GM21367 (cell line): Measurements from ENCODE around the gene CD200R1.
A peak's percentile ranks its signal among the peaks of the same experiment; 100 is the strongest.

Source experiments
- ATAC-seq: cut with Tn5 transposase; IDR thresholded peaks from one replicate; pipeline ENCODE4 v1.9.1; 2021; ENCODE audit not compliant: unreplicated experiment

The CD200R1 gene

DNA sequence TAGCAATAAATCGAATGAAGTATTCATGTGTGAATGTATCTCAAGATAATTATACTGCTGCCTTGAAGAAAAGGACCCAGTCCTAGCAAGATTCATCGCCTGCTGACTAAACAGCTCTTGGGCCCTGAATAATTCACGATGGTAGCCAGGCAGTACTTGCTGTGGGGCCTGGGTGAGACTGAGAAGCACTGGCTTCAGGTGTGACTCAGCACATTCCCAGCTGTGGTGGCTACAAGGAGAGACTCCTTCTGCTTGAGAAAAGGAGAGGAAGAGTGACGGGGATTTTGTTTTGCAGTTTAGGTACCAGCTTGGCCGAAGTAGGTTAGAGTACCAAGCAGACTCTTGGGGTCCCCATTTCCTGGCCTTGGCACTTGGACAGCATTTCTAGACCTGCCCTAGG, 80.6 kb downstream of the CD200R1 start:
- no peak for ATAC-seq

DNA sequence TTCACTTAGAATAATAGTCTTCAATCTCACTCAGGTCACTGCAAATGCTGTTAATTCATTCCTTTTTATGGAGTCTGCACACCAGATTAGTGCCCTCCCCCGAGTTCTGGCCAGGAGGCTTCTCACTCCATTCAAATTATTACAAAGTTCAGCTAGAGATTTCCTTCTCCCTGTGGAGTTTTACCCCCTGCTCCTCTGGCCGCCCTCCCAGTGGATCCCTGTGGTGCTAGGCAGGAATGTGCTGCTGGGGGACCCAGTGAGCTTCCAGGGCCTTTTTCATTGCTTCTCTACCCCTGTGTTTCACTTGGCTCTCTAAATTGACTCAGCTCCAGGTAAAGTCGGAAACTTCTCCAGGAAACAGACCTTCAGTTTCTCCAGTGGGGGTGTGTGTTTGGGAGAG, 85.5 kb downstream of the CD200R1 start:
- no peak for ATAC-seq

DNA sequence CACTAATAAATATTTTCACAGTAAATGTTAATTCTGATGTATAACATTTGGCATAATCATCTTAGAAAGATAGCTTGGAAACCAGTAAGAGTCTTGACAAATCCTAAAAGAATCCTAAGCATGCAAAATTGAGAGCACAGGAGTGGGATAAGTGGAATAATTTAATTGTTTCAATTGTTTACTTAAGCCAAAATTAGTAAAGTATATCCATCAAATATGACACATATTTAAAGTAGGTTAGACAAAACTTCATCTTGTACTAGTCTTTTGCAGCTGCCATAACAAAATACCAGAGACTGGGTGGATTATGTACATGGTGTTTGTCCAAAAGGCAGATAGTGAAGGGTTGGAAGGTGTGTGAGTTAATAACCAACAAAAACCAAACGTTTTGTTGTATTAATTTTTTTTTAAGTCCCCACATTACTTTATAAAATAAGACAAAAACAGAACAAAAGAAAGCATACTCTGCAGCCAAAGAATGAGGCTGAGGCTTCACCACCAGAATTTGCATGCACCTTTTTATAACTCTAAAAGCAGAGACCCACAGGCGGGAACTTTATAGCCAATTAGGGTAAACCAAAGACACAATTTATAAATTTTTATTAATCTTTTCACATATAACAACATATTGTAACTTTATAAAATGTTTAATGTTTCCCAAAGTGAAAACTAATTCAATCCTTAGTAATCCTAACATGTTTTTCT, 86.4 kb downstream of the CD200R1 start:
- no peak for ATAC-seq

DNA sequence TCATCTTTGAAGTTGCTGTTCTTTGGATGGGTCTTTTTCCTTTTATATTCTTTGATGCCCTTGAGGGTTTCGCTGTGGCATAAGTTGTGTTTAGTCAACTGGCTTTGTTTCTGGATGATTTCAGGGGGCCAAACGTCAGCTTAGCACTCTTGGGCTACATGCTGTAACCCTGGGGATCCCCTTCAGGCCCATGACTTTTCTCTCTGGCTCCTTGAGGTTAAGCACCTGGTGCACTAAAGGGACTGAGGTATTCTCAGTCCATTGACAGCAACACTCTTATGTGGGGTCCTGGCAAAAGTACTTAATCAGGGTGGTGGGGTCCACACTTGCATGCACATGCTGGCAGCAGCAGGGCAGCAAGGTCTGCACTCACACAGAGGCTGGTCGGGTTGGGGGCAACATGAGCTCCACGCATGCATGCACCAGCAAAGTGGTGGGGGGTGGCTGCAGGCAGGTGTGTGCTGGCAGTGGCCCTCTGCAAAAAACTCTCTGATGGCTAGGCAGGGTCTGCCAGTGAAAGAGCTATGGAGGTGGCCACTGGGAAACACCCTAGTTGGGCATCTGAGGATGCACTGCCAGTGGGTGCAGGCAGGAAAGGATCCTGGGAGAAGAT, 90.1 kb downstream of the CD200R1 start:
- ATAC-seq: no peak

DNA sequence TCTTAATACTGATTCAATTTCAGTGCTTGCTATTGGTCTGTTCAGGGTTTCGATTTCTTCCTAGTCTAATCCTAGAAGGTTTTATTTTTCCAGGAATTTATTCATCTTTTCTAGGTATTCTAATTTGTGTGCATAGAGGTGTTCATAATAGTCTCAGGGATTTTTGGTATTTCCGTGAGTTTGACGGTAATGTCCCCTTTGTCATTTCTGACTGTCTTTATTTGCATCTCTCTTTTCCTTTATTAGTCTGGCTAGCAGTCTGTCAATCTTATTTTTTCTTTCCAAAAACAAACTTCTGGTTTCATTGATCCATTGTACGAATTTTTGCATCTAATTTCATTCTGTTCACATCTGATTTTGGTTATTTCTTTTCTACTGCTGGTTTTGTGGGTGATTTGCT, 93.0 kb downstream of the CD200R1 start:
- no peak for ATAC-seq

DNA sequence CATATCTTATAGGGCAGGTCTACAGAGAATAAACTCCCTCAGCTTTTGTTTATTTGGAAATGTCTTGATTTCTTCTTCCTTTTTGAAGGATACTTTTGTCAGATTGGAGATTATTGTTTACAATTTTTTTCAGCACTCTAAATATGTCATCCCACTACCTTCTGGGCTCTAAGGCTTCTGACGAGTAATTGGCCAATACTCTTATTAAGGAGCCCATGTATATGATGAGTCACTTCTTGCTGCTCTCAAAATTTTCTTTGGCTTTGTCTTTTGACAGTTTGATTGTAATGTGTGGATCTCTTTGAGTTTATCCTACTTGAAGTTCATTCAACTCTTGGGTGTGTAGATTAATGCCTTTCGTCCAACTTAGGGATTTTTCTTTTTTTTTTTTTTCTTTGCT, 99.3 kb downstream of the CD200R1 start:
- ATAC-seq: no peak

DNA sequence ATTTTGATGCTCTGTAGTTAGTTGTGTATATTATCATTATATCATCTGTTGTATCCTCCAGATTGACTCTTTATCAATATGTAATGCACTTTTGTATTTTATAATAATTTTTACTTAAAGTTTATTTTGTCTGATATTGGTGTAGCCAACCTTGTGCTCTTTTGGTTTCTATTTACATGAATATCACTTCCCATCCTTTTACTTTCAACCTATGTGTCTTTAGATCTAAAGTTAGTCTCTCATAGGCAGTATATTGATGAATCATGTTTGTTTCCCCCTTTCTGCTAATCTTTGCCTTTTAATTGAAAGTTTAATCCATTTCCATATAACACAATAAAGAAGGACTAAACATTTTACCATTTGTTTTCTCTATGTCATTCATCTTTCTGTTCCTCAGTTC, 100.2 kb downstream of the CD200R1 start:
- no peak for ATAC-seq

DNA sequence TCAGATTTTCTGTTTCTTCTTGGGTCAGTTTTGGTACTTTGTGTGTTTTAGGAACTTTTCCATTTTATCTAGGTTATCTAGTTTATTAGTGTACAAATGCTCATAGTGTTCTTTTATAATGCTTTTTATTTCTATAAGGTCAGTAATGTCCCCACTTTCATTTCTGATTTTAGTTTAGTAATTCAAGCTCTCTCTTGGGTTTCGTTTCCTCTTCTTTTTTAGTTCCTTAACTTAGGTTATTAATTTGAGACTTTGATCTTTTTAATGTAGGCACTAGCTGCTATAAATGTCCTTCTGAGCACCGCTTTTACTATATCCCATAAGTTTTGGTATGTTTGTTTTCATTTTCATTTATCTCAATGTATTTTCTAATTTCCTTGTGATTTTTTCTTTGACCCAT, 101.3 kb downstream of the CD200R1 start:
- ATAC-seq: peak; percentile 55

DNA sequence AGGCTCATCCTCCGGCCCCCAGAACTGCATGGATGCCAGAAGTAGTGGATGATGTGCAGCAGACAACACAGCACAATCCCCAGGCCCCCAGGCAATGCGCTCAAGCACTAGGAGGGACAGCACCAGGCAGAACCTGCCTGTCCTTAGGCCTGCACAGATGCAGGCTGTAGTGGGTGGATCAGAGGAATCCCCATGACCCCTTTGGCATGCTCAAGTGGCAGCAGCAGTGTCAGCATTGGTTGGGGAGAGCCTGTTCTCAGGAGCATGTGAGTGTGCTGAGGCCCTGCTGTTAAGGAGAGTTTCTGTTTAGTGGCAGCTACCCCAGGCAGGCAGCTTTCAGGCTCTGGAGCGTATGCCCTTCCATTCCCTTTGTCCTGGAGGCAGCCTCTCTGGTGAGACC, 103.2 kb downstream of the CD200R1 start:
- ATAC-seq: no peak
